ENCODE measurements around the gene TAOK1. TPM values are rescaled to one million over a fixed set of nuclear protein-coding genes. Genes with fewer than 3 reads are reported as not detected.

TAOK1 gene
- 15.2 to 27.7 TPM (median 22.4 TPM) in 5 replicates for total RNA-seq (2022; extraction: Qiagen RNA extraction)

DNA sequence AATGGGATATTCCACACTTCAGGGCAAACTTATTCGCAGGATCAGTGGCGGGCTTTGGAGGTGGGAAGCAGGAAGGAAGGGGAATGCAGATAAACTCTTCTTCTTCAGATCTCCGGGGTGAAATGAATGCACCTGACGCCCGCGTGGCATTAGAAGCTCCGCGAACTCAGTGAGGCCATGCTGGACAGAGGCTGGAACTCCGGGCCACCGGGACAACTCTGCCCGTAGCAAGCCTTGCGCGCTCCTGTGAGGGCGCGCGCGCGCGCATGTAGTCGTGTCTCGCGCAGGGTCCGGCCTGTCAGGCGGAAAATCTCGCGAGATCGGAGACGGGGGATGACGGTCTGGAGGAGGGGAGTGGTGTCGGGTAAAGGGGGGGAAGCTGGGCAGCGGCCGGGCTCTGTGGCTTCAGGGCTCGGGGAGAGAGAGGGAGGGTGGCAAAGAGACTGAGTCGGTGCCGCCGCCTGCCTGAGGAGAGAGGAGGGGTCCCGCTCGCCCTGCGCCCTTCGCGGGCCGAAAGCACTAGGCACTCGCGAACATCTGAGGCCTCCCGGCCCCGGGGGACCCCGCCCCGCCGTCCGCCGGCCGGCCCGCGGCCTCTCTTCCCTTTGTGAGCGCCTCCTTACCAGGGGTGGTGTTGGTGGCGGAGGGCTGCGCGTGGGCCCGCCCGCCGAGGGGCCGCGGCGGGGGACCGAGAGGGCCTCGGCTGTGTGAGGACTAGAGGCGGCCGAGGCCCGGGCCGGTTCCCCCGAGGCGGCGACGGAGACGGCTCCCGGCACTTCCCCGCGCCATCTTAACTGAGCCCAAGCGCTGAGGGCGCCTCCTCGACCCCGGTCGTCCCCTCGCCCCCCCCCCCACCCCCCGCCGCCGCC is at the start of gene TAOK1:
TAOK1 (plus strand) TSS at position 382 of the 869 bp plus-strand sequence. CDS start 61,186 bp downstream, outside the sequence.

DNA sequence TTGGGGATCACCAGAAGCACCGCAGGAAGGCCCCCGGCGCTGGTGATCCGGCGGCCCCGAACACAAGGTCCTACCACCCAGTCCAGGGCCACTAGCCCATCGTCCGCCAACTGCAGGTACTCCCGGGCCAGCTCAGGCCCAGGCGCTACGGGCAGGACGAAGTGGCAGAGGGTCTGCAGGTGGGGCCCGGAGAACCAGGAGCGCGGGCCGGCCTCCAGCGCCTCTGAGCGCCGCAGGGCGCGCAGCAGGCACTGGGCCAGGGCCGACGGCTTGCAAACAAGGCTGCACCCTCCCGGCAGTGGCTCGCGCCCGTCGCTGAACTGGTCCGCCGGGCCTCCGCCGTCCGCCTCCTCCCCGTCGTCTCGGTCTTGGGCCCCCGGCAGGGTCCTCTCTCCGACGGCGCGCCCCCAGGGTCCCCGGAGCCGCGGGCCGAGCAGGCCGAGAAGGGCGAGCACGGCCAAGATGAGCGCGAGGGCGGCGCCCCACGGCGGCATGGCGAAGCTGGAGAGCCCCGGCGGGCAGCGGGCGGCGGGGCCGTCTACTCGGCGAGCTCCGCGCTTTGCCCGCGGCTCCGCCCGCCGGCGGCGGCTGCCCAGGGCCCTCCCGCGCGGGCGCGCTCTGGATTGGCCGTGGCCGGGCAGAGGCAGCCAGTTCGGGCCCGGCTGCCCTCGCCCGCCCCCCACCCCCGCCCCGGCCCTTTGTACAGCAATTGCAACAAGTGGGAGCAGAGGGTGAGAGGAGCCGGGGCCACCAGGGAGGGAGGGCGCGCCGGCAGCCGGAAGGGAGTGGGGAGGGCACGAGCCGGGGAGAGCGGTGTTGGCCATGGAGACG is 176.5 kb downstream of the TAOK1 start, which contains the start of gene ABHD15:
ABHD15 (minus strand) TSS at position 565 of the 831 bp plus-strand sequence; CDS start at position 494, 71 bp downstream.

DNA sequence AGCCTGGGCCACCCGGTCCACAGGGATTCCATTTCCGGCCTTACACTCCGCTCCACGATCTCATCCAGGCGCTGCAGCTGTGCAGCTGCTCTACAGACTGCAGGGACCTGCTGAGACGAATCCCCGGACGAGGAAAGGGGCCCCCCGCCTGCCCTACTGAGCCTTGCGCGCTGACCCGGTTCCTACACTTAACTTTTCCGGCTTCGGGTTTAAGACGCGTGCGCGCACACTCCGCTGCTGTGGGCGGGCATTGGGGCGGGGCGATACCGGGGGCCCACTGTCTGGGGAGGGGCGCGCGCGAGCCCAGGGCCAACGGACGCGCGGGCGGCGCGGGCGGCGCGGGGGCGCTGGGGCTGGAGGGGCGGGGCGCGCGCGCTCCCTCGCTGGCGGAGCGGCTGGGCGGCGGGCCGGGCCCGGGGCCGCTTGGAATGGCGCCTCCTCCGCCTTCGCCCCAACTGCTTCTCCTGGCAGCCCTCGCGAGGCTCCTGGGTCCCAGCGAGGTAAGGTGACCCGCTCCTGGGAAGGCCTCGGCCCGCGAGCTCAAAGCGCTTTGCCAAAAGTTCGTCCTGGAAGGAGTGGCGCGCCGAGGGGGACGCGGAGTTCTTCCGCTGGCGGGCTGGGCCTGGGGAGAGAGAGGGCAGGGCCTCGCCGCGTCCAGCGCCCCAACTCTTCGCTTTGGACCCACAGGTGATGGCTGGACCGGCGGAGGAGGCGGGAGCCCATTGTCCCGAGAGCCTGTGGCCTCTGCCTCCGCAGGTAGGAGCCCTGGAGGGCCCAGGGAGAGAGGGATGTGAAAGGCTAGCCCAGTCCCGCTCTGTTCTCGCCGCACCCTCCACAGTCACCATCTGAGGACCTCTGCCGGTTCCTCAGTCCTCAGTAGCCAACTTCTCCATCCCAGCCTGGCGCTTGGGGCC is 178.4 kb downstream of the TAOK1 start, which contains the start of gene TP53I13:
TP53I13 (plus strand) TSS at position 371 of the 914 bp plus-strand sequence; CDS start at position 429, 58 bp downstream.

DNA sequence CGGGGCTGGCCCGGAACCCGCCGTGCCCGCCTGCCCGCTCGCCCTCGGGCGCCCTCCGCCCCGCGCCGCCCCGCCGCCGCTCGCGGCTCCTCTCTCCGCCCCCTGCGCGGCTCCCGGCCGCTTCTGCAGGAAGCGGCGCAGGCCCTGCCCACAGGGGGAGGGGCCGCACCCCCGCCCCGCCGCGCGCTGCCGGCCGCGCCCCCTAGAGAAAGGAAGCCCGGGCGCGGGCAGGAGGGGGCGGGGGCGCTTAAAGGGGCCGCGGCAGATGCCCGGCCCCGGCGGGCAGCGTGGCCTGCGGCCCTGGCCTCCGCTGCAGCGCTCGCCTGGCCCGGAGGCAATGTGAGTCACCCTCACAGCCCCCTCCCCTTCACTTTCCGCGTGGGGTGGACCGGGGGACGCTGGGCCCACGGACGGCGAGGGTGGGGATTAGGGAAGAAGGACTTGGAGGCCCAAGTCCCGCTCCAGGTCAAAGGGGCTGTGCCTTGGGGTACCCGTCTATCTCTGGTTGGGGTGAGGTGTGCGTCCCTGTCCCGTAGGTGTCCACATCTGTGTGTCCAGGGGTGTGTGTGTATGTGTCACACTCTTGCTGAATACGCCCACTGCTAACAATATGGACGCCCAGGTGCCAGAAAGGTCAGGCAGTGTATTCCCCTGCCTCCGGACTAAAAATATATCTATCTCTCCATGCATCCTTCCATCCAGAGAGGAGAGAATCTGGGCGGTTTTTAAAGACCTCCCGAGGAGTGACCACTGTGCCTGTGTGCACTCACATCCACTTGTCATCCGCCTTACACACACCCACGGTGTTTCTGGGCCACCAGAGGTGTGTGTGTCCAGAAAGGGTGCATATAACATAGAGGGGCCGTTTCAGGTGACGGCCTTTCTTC is 199.6 kb downstream of the TAOK1 start, which contains the start of gene GIT1:
GIT1 (minus strand) TSS at position 125 of the 887 bp plus-strand sequence. CDS start 270 bp downstream, outside the sequence.

DNA sequence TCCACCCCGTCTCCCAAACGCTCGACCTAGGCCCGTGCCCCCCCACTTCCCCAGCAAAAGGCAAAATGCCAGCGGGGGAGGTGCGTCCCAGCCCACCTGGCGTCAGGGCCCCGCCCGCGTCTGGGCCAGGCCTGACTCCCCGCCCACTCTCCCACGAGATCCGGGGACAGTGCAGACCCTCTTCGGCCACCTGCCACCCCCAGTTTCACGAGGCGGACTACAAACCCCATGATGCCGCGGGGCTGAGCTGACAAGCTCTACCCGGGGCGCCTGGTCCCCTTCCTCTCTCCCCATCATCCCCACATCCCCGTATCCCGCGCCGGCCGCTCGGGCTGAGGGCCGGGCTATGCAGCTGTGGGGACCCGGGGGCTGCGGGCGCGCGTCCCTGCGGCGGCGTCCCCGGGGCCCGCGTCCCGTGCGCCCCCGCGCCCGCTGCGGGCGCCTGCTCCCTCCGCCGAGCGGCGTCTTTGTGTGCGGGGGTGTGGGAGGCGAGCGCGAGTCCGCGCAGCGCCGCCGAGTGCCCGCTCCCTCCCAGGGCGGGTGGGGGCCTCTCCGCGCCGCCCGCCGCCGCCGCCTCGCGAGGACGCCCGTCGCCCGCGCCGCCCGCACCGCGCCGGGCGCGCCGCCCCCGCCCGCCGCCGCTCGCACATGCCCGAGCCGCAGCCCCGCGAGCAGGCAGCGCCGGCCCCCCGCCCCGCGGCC is 202.8 kb downstream of the TAOK1 start, which contains the start of gene ANKRD13B:
ANKRD13B (plus strand) TSS at position 283 of the 702 bp plus-strand sequence. CDS start 490 bp downstream, outside the sequence.

Other genes with a start within 250 kb of the TAOK1 start
- gene MYO18A, start 210.0 kb upstream of the TAOK1 start, total RNA-seq (2022; extraction: Qiagen RNA extraction) = 24.2 to 33.5 TPM (median 30.4 TPM) in 5 replicates
- not detected in 5 replicates for gene CRYBA1, start 143.5 kb upstream of the TAOK1 start, total RNA-seq (2022; extraction: Qiagen RNA extraction)
- 40.0 to 64.8 TPM (median 55.4 TPM) in 5 replicates for gene NUFIP2, start 96.2 kb upstream of the TAOK1 start, total RNA-seq (2022; extraction: Qiagen RNA extraction)
- 21.1 to 27.4 TPM (median 25.1 TPM) in 5 replicates for gene ABHD15, start 176.7 kb downstream of the TAOK1 start, total RNA-seq (2022; extraction: Qiagen RNA extraction)
- 58.7 to 109 TPM (median 99.5 TPM) in 5 replicates for gene TP53I13, start 178.3 kb downstream of the TAOK1 start, total RNA-seq (2022; extraction: Qiagen RNA extraction)
- gene GIT1, start 199.3 kb downstream of the TAOK1 start, total RNA-seq (2022; extraction: Qiagen RNA extraction) = 59.8 to 78.2 TPM (median 75.1 TPM) in 5 replicates
- gene ANKRD13B, start 202.8 kb downstream of the TAOK1 start, total RNA-seq (2022; extraction: Qiagen RNA extraction) = 18.7 to 29.7 TPM (median 27.7 TPM) in 5 replicates
- 5.7 to 9.6 TPM (median 7.1 TPM) in 5 replicates for gene CORO6, start 232.5 kb downstream of the TAOK1 start, total RNA-seq (2022; extraction: Qiagen RNA extraction)